ENCODE measurements around the gene KLHDC3.
A peak's percentile ranks its signal among the peaks of the same experiment; 100 is the strongest.
"Not testable (repeated sequence)": the region's sequence is repeated elsewhere in the genome, so short reads cannot be mapped to it uniquely, and the experiment has no call there.

Gene KLHDC3

GRCh38 chr6:43032326-43032725 is 18.3 kb downstream of the KLHDC3 start:
- no peak for DNase-seq

- DNase-seq, result no peak
These were observed 19.6 kb downstream of the KLHDC3 start for GRCh38 chr6:43033496-43034189.

- no peak for DNase-seq
These were observed 20.1 kb downstream of the KLHDC3 start for GRCh38 chr6:43034190-43034525.

- DNase-seq, result no peak
These were observed 21.6 kb downstream of the KLHDC3 start for GRCh38 chr6:43035495-43036194.

GRCh38 chr6:43036712-43037111 is 22.7 kb downstream of the KLHDC3 start:
- DNase-seq, result no peak

GRCh38 chr6:43037197-43037596 is 23.1 kb downstream of the KLHDC3 start:
- DNase-seq, result no peak

GRCh38 chr6:43037706-43038105 is 23.7 kb downstream of the KLHDC3 start:
- DNase-seq, result no peak

GRCh38 chr6:43038727-43039126 is 24.7 kb downstream of the KLHDC3 start:
- DNase-seq, result no peak

- no peak for DNase-seq
These were observed 26.7 kb downstream of the KLHDC3 start for GRCh38 chr6:43040542-43041257.

- not testable (repeated sequence) for DNase-seq
These were observed 27.4 kb downstream of the KLHDC3 start for GRCh38 chr6:43041475-43041874.

GRCh38 chr6:43043310-43043709 is 29.3 kb downstream of the KLHDC3 start:
- DNase-seq, result no peak

GRCh38 chr6:43045371-43045930 is 31.4 kb downstream of the KLHDC3 start:
- no peak for DNase-seq

GRCh38 chr6:43047998-43048397 is 33.9 kb downstream of the KLHDC3 start:
- no peak for DNase-seq

GRCh38 chr6:43050981-43051380 is 36.9 kb downstream of the KLHDC3 start:
- DNase-seq, result no peak

- no peak for DNase-seq
These were observed 38.3 kb downstream of the KLHDC3 start for GRCh38 chr6:43052225-43052841.

GRCh38 chr6:43052842-43053544 is 38.9 kb downstream of the KLHDC3 start:
- DNase-seq, result no peak

GRCh38 chr6:43053545-43054205 is 39.6 kb downstream of the KLHDC3 start, which contains the start of gene CUL7:
Gene CUL7 (minus strand): TSS chr6:43053851. CDS start chr6:43052788, 1,063 bp downstream.
- DNase-seq, result peak; percentile 73

GRCh38 chr6:43054206-43054943 is 40.3 kb downstream of the KLHDC3 start:
- no peak for DNase-seq

GRCh38 chr6:43055966-43056365 is 41.9 kb downstream of the KLHDC3 start:
- no peak for DNase-seq

GRCh38 chr6:43058531-43058930 is 44.5 kb downstream of the KLHDC3 start:
- DNase-seq, result no peak

Data from cerebellar nuclear complex (tissue), 1 donor.